ENCODE measurements around the gene FAM168A.

DNA sequence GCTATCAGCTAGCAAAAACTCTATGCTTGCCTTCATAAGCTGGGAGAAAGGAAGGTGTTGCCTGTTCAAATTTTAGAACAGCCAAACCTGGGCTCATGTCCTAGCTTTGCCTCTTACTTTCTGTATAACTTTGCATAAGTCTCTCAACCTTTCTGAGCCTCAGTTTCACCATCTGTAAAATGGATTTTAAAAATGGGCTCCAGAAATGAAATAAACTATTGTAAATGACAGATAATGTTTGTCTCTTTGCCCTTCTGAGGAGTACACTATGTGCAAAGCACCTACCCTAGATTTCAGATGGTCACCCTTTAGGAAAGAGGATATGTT is 68.7 kb downstream of the FAM168A start:
- TF ChIP-seq, protein P1, sequence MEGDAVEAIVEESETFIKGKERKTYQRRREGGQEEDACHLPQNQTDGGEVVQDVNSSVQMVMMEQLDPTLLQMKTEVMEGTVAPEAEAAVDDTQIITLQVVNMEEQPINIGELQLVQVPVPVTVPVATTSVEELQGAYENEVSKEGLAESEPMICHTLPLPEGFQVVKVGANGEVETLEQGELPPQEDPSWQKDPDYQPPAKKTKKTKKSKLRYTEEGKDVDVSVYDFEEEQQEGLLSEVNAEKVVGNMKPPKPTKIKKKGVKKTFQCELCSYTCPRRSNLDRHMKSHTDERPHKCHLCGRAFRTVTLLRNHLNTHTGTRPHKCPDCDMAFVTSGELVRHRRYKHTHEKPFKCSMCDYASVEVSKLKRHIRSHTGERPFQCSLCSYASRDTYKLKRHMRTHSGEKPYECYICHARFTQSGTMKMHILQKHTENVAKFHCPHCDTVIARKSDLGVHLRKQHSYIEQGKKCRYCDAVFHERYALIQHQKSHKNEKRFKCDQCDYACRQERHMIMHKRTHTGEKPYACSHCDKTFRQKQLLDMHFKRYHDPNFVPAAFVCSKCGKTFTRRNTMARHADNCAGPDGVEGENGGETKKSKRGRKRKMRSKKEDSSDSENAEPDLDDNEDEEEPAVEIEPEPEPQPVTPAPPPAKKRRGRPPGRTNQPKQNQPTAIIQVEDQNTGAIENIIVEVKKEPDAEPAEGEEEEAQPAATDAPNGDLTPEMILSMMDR (IDR thresholded peaks at IDR 0.05) = no peak
- no peak for TF ChIP-seq POLR2A (IDR thresholded peaks at IDR 0.05)
